GM21737 (cell line): ENCODE data around the gene MRPL57.
A peak's percentile ranks its signal among the peaks of the same experiment; 100 is the strongest.
"Not testable (repeated sequence)": the region's sequence is repeated elsewhere in the genome, so short reads cannot be mapped to it uniquely, and the experiment has no call there.

Source experiments
- ATAC-seq: cut with Tn5 transposase; IDR thresholded peaks from one replicate; pipeline ENCODE4 v1.9.1; 2021; ENCODE audit warnings: mild to moderate bottlenecking, moderate library complexity; ENCODE audit not compliant: unreplicated experiment

Gene MRPL57

GRCh38 chr13:21194756-21195155 is 18.3 kb downstream of the MRPL57 start:
- ATAC-seq = not testable (repeated sequence)

- not testable (repeated sequence) for ATAC-seq
Measured at GRCh38 chr13:21197606-21198225, 21.3 kb downstream of the MRPL57 start.

- not testable (repeated sequence) for ATAC-seq
Measured at GRCh38 chr13:21198391-21198790, 21.9 kb downstream of the MRPL57 start.

GRCh38 chr13:21201456-21202190 is 25.2 kb downstream of the MRPL57 start:
- ATAC-seq = not testable (repeated sequence)

GRCh38 chr13:21202767-21203531 is 26.5 kb downstream of the MRPL57 start:
- no peak for ATAC-seq

- ATAC-seq = no peak
Measured at GRCh38 chr13:21208652-21209154, 32.2 kb downstream of the MRPL57 start.

- no peak for ATAC-seq
Measured at GRCh38 chr13:21212138-21212775, 35.8 kb downstream of the MRPL57 start.

GRCh38 chr13:21215419-21215818 is 39.0 kb downstream of the MRPL57 start:
- ATAC-seq = not testable (repeated sequence)

- ATAC-seq = no peak
Measured at GRCh38 chr13:21216332-21216731, 39.9 kb downstream of the MRPL57 start.

GRCh38 chr13:21218351-21219035 is 42.0 kb downstream of the MRPL57 start:
- peak; percentile 97 for ATAC-seq

GRCh38 chr13:21219036-21219381 is 42.6 kb downstream of the MRPL57 start:
- peak; percentile 50 for ATAC-seq

GRCh38 chr13:21219716-21220115 is 43.3 kb downstream of the MRPL57 start:
- not testable (repeated sequence) for ATAC-seq

- no peak for ATAC-seq
Measured at GRCh38 chr13:21221268-21221667, 44.8 kb downstream of the MRPL57 start.

GRCh38 chr13:21225082-21225481 is 48.6 kb downstream of the MRPL57 start:
- no peak for ATAC-seq

- no peak for ATAC-seq
Measured at GRCh38 chr13:21225841-21226581, 49.6 kb downstream of the MRPL57 start.

- ATAC-seq = no peak
Measured at GRCh38 chr13:21227917-21228316, 51.5 kb downstream of the MRPL57 start.
